ENCODE data around the gene BCL3.

DNA sequence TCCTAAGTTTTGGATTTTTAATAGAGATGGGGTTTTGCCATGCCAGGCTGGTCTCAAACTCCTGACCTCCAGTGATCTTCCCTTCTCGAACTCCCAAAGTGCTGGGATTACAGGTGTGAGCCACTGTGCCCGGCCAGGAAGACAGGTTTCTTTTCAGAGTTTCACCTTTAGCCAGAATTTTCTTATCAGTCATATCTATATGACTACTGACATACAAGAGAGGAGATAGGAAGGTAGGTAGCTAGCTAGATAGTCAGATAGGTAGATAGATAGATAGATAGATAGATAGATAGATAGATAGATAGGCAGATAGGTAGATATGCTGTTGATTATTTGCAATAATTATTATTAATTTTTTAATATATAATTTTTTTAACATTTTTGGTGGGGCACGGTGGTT is 36.8 kb downstream of the BCL3 start:
- TF ChIP-seq, protein P1, sequence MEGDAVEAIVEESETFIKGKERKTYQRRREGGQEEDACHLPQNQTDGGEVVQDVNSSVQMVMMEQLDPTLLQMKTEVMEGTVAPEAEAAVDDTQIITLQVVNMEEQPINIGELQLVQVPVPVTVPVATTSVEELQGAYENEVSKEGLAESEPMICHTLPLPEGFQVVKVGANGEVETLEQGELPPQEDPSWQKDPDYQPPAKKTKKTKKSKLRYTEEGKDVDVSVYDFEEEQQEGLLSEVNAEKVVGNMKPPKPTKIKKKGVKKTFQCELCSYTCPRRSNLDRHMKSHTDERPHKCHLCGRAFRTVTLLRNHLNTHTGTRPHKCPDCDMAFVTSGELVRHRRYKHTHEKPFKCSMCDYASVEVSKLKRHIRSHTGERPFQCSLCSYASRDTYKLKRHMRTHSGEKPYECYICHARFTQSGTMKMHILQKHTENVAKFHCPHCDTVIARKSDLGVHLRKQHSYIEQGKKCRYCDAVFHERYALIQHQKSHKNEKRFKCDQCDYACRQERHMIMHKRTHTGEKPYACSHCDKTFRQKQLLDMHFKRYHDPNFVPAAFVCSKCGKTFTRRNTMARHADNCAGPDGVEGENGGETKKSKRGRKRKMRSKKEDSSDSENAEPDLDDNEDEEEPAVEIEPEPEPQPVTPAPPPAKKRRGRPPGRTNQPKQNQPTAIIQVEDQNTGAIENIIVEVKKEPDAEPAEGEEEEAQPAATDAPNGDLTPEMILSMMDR (IDR thresholded peaks at IDR 0.05 in 2 of 3, conservative IDR thresholded peaks at IDR 0.05 in 1 of 3; ENCODE audit: borderline replicate concordance in 1 of 3, insufficient read depth in 1 of 3, low read depth in 2 of 3, low read length in 2 of 3) = no peak
- TF ChIP-seq SP1 (IDR thresholded peaks at IDR 0.05; ENCODE audit: low read depth) = no peak
- TF ChIP-seq, protein P2, sequence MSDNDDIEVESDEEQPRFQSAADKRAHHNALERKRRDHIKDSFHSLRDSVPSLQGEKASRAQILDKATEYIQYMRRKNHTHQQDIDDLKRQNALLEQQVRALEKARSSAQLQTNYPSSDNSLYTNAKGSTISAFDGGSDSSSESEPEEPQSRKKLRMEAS (IDR thresholded peaks at IDR 0.05) = no peak
- no peak for TF ChIP-seq EZH2 (IDR thresholded peaks at IDR 0.05)
- TF ChIP-seq RAD21 (IDR thresholded peaks at IDR 0.05; ENCODE audit: low read depth) = no peak
- no peak for TF ChIP-seq CEBPB (IDR thresholded peaks at IDR 0.05; ENCODE audit: low read depth)
